WI38 (cell line): Measurements from ENCODE around the gene MYPN.
A peak's percentile ranks its signal among the peaks of the same experiment; 100 is the strongest.

ENCODE experiments used
- H3K4me3 ChIP-seq: 2 replicates; pipeline ENCODE4 v1.5.1; 2011; ENCODE audit warnings: low read depth, mild to moderate bottlenecking, control low read depth, low read length
- CTCF ChIP-seq: IDR thresholded peaks from 2 replicates; pipeline ENCODE4 v1.5.1; 2012; ENCODE audit warnings: low read depth, mild to moderate bottlenecking, control low read depth, low read length

Gene MYPN

GRCh38 chr10:68084469-68084868 is 24.8 kb upstream of the MYPN start:
- no peak overlapping the region for H3K4me3 ChIP-seq
- TF ChIP-seq CTCF, result no peak

GRCh38 chr10:68086011-68086410 is 23.3 kb upstream of the MYPN start:
- no peak for TF ChIP-seq CTCF
- H3K4me3 ChIP-seq, result no peak overlapping the region

- TF ChIP-seq CTCF, result no peak
- no peak overlapping the region for H3K4me3 ChIP-seq
Observed at GRCh38 chr10:68086910-68087684, 22.2 kb upstream of the MYPN start.

- no peak for TF ChIP-seq CTCF
- no peak overlapping the region for H3K4me3 ChIP-seq
Observed at GRCh38 chr10:68087685-68088401, 21.4 kb upstream of the MYPN start.

- H3K4me3 ChIP-seq, result 0 out of 2 replicates have a peak overlapping the region, but pooled peaks have one; percentile 20
- TF ChIP-seq CTCF, result no peak
Observed at GRCh38 chr10:68088740-68089139, 20.5 kb upstream of the MYPN start.

- no peak for TF ChIP-seq CTCF
- H3K4me3 ChIP-seq, result no peak overlapping the region
Observed at GRCh38 chr10:68090586-68090985, 18.7 kb upstream of the MYPN start.

- H3K4me3 ChIP-seq, result no peak overlapping the region
- TF ChIP-seq CTCF, result no peak
Observed at GRCh38 chr10:68092512-68092911, 16.8 kb upstream of the MYPN start.
